Mucosa of stomach (tissue), 1 donor: ENCODE data around the gene AKR7A3.
"Not testable (repeated sequence)": the region's sequence is repeated elsewhere in the genome, so short reads cannot be mapped to it uniquely, and the experiment has no call there.

Experiments used
- H3K27me3 ChIP-seq: one replicate; pipeline ENCODE4 v1.7.0; 2013; ENCODE audit warnings: mild to moderate bottlenecking, low read length; ENCODE audit not compliant: control insufficient read depth, insufficient read depth
- H3K36me3 ChIP-seq: one replicate; pipeline ENCODE4 v1.7.0; 2013; ENCODE audit warnings: low read length; ENCODE audit not compliant: control insufficient read depth, insufficient read depth
- H3K4me1 ChIP-seq: one replicate; pipeline ENCODE4 v1.7.0; 2013; ENCODE audit warnings: mild to moderate bottlenecking, low read length; ENCODE audit not compliant: control insufficient read depth, insufficient read depth
- H3K4me3 ChIP-seq: one replicate; pipeline ENCODE4 v1.7.0; 2013; ENCODE audit warnings: low read length
- H3K9ac ChIP-seq: one replicate; pipeline ENCODE4 v1.7.0; 2013; ENCODE audit warnings: mild to moderate bottlenecking, low read length, moderate library complexity
- H3K9me3 ChIP-seq: one replicate; pipeline ENCODE4 v1.7.0; 2013; ENCODE audit warnings: mild to moderate bottlenecking, low read length, moderate library complexity; ENCODE audit not compliant: control insufficient read depth
- donor health status: Pancreatic carcinoma.

The AKR7A3 gene

GRCh38 chr1:19288324-19289241, at the start of gene AKR7A3:
Gene AKR7A3 (minus strand): TSS chr1:19288770. CDS start chr1:19288709, 61 bp downstream.
- peaks cover 15% of the 10 kb centered on the region for H3K36me3 ChIP-seq
- H3K9me3 ChIP-seq, H3K27me3 ChIP-seq: not testable (repeated sequence)
- peaks cover 43% of the 10 kb centered on the region for H3K4me1 ChIP-seq
- peak within 1 kb of the TSS; percentile 74 for H3K9ac ChIP-seq
- peak within 1 kb of the TSS; percentile 78 for H3K4me3 ChIP-seq

GRCh38 chr1:19338323-19338762, 49.8 kb upstream of the AKR7A3 start:
- Histone ChIP-seq H3K36me3 (peaks cover 7% of the 10 kb centered on the region), H3K4me1 (peaks cover 4% of the 10 kb centered on the region), H3K27me3 (no peaks in the 10 kb centered on the region), H3K9ac (no peak overlapping the region), H3K9me3 (no peaks in the 10 kb centered on the region), H3K4me3 (no peak overlapping the region)

GRCh38 chr1:19337289-19337688, 48.7 kb upstream of the AKR7A3 start:
- Histone ChIP-seq H3K27me3 (no peaks in the 10 kb centered on the region), H3K4me3 (no peak overlapping the region), H3K4me1 (peaks cover 4% of the 10 kb centered on the region), H3K36me3 (peaks cover 7% of the 10 kb centered on the region), H3K9ac (no peak overlapping the region), H3K9me3 (no peaks in the 10 kb centered on the region)

GRCh38 chr1:19336543-19336942, 48.0 kb upstream of the AKR7A3 start:
- H3K4me3 ChIP-seq: no peak overlapping the region
- H3K9ac ChIP-seq: no peak overlapping the region
- H3K36me3 ChIP-seq: peaks cover 7% of the 10 kb centered on the region
- H3K9me3 ChIP-seq: no peaks in the 10 kb centered on the region
- H3K27me3 ChIP-seq: no peaks in the 10 kb centered on the region
- peaks cover 4% of the 10 kb centered on the region for H3K4me1 ChIP-seq

GRCh38 chr1:19333587-19334354, 45.2 kb upstream of the AKR7A3 start:
- Histone ChIP-seq H3K9me3 (no peaks in the 10 kb centered on the region), H3K36me3 (peaks cover 4% of the 10 kb centered on the region), H3K27me3 (no peaks in the 10 kb centered on the region), H3K4me3 (no peak overlapping the region), H3K9ac (no peak overlapping the region), H3K4me1 (peaks cover 4% of the 10 kb centered on the region)

- Histone ChIP-seq H3K4me1 (peaks cover 4% of the 10 kb centered on the region), H3K27me3 (no peaks in the 10 kb centered on the region), H3K36me3 (peaks cover 4% of the 10 kb centered on the region), H3K4me3 (no peak overlapping the region), H3K9ac (no peak overlapping the region), H3K9me3 (no peaks in the 10 kb centered on the region)
Observed at GRCh38 chr1:19332832-19333231, 44.3 kb upstream of the AKR7A3 start.

GRCh38 chr1:19331262-19331878, 42.8 kb upstream of the AKR7A3 start:
- no peaks in the 10 kb centered on the region for H3K36me3 ChIP-seq
- H3K9me3 ChIP-seq: no peaks in the 10 kb centered on the region
- H3K27me3 ChIP-seq: no peaks in the 10 kb centered on the region
- H3K4me1 ChIP-seq: peaks cover 4% of the 10 kb centered on the region
- H3K4me3 ChIP-seq: no peak overlapping the region
- no peak overlapping the region for H3K9ac ChIP-seq

- H3K36me3 ChIP-seq: no peaks in the 10 kb centered on the region
- H3K9ac ChIP-seq: no peak overlapping the region
- H3K27me3 ChIP-seq: no peaks in the 10 kb centered on the region
- no peak overlapping the region for H3K4me3 ChIP-seq
- H3K4me1 ChIP-seq: peaks cover 4% of the 10 kb centered on the region
- no peaks in the 10 kb centered on the region for H3K9me3 ChIP-seq
Observed at GRCh38 chr1:19330449-19331135, 42.0 kb upstream of the AKR7A3 start.

- Histone ChIP-seq H3K9ac (no peak overlapping the region), H3K36me3 (no peaks in the 10 kb centered on the region)
Observed at GRCh38 chr1:19329611-19330010, 41.0 kb upstream of the AKR7A3 start.

GRCh38 chr1:19329188-19329587, 40.6 kb upstream of the AKR7A3 start:
- Histone ChIP-seq H3K4me3 (no peak overlapping the region), H3K9ac (no peak overlapping the region), H3K9me3 (no peaks in the 10 kb centered on the region), H3K27me3 (no peaks in the 10 kb centered on the region), H3K4me1 (no peaks in the 10 kb centered on the region), H3K36me3 (peaks cover 2% of the 10 kb centered on the region)

More at GRCh38 chr1:19329611-19330010, 41.0 kb upstream of the AKR7A3 start:
- no peaks in the 10 kb centered on the region for H3K9me3 ChIP-seq
- H3K4me1 ChIP-seq: no peaks in the 10 kb centered on the region
- no peaks in the 10 kb centered on the region for H3K27me3 ChIP-seq
- no peak overlapping the region for H3K4me3 ChIP-seq

- Histone ChIP-seq H3K27me3 (no peaks in the 10 kb centered on the region), H3K9ac (no peak overlapping the region), H3K9me3 (no peaks in the 10 kb centered on the region), H3K4me3 (no peak overlapping the region), H3K4me1 (no peaks in the 10 kb centered on the region), H3K36me3 (peaks cover 8% of the 10 kb centered on the region)
Observed at GRCh38 chr1:19328486-19328885, 39.9 kb upstream of the AKR7A3 start.
